Thyroid gland (tissue), 4 donors: ENCODE measurements around the gene ELFN1.

Experiments
- POLR2A ChIP-seq, 2 donors: fragments of 450-650 bp; IDR thresholded peaks; one replicate each; pipeline ENCODE4 v1.6.1; 2017; ENCODE audit warnings: antibody characterized with exemption in 2 of 2, mild to moderate bottlenecking in 2 of 2, moderate library complexity in 1 of 2
- TF ChIP-seq, protein P1 (sequence below), 6 experiments: fragments of 200-600 bp in 3 of 6; fragments of 450-650 bp in 3 of 6; sonication (generic) in 3 of 6; IDR thresholded peaks; one replicate each; pipeline ENCODE4 v1.5.1; 2016 to 2019; ENCODE audit warnings: antibody characterized with exemption in 6 of 6, mild to moderate bottlenecking in 2 of 6, inconsistent platforms in 1 of 6, moderate library complexity in 1 of 6

- TF ChIP-seq, protein P1, sequence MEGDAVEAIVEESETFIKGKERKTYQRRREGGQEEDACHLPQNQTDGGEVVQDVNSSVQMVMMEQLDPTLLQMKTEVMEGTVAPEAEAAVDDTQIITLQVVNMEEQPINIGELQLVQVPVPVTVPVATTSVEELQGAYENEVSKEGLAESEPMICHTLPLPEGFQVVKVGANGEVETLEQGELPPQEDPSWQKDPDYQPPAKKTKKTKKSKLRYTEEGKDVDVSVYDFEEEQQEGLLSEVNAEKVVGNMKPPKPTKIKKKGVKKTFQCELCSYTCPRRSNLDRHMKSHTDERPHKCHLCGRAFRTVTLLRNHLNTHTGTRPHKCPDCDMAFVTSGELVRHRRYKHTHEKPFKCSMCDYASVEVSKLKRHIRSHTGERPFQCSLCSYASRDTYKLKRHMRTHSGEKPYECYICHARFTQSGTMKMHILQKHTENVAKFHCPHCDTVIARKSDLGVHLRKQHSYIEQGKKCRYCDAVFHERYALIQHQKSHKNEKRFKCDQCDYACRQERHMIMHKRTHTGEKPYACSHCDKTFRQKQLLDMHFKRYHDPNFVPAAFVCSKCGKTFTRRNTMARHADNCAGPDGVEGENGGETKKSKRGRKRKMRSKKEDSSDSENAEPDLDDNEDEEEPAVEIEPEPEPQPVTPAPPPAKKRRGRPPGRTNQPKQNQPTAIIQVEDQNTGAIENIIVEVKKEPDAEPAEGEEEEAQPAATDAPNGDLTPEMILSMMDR (IDR thresholded peaks at IDR 0.05): no peak
- no peak for TF ChIP-seq POLR2A (IDR thresholded peaks at IDR 0.05)
Measured at GRCh38 chr7:1632916-1633785, 36.9 kb upstream of the ELFN1 start.
